HepG2 (cell line): ENCODE measurements around the gene CXCL3. TPM values are rescaled to one million over a fixed set of nuclear protein-coding genes. Genes with fewer than 3 reads are reported as not detected.

Experiments
- AHDC1 ChIP-seq: sonication (generic); formaldehyde crosslinking; IDR thresholded peaks from 2 replicates; pipeline ENCODE4 v1.5.1; 2020; ENCODE audit warnings: mild to moderate bottlenecking, missing genetic modification reagents, borderline replicate concordance
- CEBPB ChIP-seq: IDR thresholded peaks from 2 replicates; pipeline ENCODE4 v1.6.1; 2011; ENCODE audit warnings: low read depth, low read length, improper control_type of control experiment, borderline replicate concordance
- CREB3 ChIP-seq: sonication (generic); formaldehyde crosslinking; IDR thresholded peaks from 2 replicates; pipeline ENCODE4 v1.5.0; 2020; ENCODE audit warnings: missing genetic modification reagents
- DRAP1 ChIP-seq: IDR thresholded peaks from 2 replicates; pipeline ENCODE4 v1.6.1; 2016; ENCODE audit warnings: missing genetic modification reagents, missing compliant biosample characterization
- FOXJ3 ChIP-seq: sonication (generic); formaldehyde crosslinking; IDR thresholded peaks from 2 replicates; pipeline ENCODE4 v1.4.0; 2020; ENCODE audit warnings: missing genetic modification reagents, mild to moderate bottlenecking, borderline replicate concordance
- GMEB1 ChIP-seq: sonication (generic); formaldehyde crosslinking; IDR thresholded peaks from 2 replicates; pipeline ENCODE4 v1.5.1; 2020; ENCODE audit warnings: missing genetic modification reagents, mild to moderate bottlenecking, borderline replicate concordance
- NCOA2 ChIP-seq: sonication (generic); formaldehyde crosslinking; IDR thresholded peaks from 2 replicates; pipeline ENCODE4 v1.8.0; 2022; ENCODE audit warnings: inconsistent platforms
- NR2F1 ChIP-seq, 2 experiments: fragments of 450-650 bp in 1 of 2; formaldehyde crosslinking in 1 of 2; IDR thresholded peaks; 2 replicates each; pipeline versions ENCODE4 v1.5.0 to v1.6.1; 2016 to 2020; ENCODE audit warnings: mild to moderate bottlenecking in 1 of 2, missing compliant biosample characterization in 1 of 2, missing genetic modification reagents in 1 of 2, moderate library complexity in 1 of 2
- SIX1 ChIP-seq: sonication (generic); formaldehyde crosslinking; IDR thresholded peaks from 2 replicates; pipeline ENCODE4 v1.4.0; 2020; ENCODE audit warnings: missing genetic modification reagents, borderline replicate concordance
- SMARCC2 ChIP-seq: fragments of 450-650 bp; IDR thresholded peaks from 2 replicates; pipeline ENCODE4 v1.6.1; 2017; ENCODE audit warnings: antibody characterized with exemption, mild to moderate bottlenecking
- SOX13 ChIP-seq, 3 experiments: fragments of 450-650 bp in 1 of 3; sonication (generic) in 1 of 3; formaldehyde crosslinking in 1 of 3; IDR thresholded peaks in 2 of 3; conservative IDR thresholded peaks in 1 of 3; 2 replicates each; pipeline versions ENCODE4 v1.5.0 to v1.6.1; 2016 to 2020; ENCODE audit warnings: antibody characterized with exemption in 1 of 3, mild to moderate bottlenecking in 1 of 3, missing compliant biosample characterization in 1 of 3, missing genetic modification reagents in 1 of 3, moderate library complexity in 1 of 3
- SOX6 ChIP-seq, 2 experiments: fragments of 450-650 bp in 1 of 2; sonication (generic) in 1 of 2; formaldehyde crosslinking in 1 of 2; IDR thresholded peaks; 2 replicates each; pipeline versions ENCODE4 v1.4.0 to v1.6.1; 2017 to 2020; ENCODE audit warnings: antibody characterized with exemption in 1 of 2, mild to moderate bottlenecking in 1 of 2, missing genetic modification reagents in 1 of 2
- SP4 ChIP-seq: sonication (generic); formaldehyde crosslinking; IDR thresholded peaks from 2 replicates; pipeline ENCODE4 v1.8.1; 2023; ENCODE audit warnings: mild to moderate bottlenecking, missing genetic modification reagents
- SRY ChIP-seq: sonication (generic); formaldehyde crosslinking; IDR thresholded peaks from 2 replicates; pipeline ENCODE4 v1.8.0; 2022; ENCODE audit warnings: mild to moderate bottlenecking, missing genetic modification reagents
- TBX2 ChIP-seq: sonication (generic); formaldehyde crosslinking; IDR thresholded peaks from 2 replicates; pipeline ENCODE4 v1.5.0; 2020; ENCODE audit warnings: missing genetic modification reagents, mild to moderate bottlenecking, borderline replicate concordance
- TBX3 ChIP-seq: fragments of 450-650 bp; IDR thresholded peaks from 2 replicates; pipeline ENCODE4 v1.6.1; 2017; ENCODE audit warnings: antibody characterized with exemption, mild to moderate bottlenecking, inconsistent platforms, borderline replicate concordance
- ZFP37 ChIP-seq: sonication (generic); formaldehyde crosslinking; IDR thresholded peaks from 2 replicates; pipeline ENCODE4 v1.4.0; 2020; ENCODE audit warnings: missing genetic modification reagents, borderline replicate concordance
- ZNF224 ChIP-seq: sonication (generic); formaldehyde crosslinking; IDR thresholded peaks from 2 replicates; pipeline ENCODE4 v1.5.0; 2020; ENCODE audit warnings: mild to moderate bottlenecking, missing genetic modification reagents
- ZNF260 ChIP-seq: sonication (generic); formaldehyde crosslinking; IDR thresholded peaks from 2 replicates; pipeline ENCODE4 v1.4.0; 2020; ENCODE audit warnings: missing genetic modification reagents, low read depth, mild to moderate bottlenecking, borderline replicate concordance
- ZNF367 ChIP-seq: sonication (generic); formaldehyde crosslinking; IDR thresholded peaks from 2 replicates; pipeline ENCODE4 v1.4.0; 2020; ENCODE audit warnings: missing genetic modification reagents, borderline replicate concordance
- ZNF772 ChIP-seq: sonication (generic); formaldehyde crosslinking; IDR thresholded peaks from 2 replicates; pipeline ENCODE4 v1.5.0; 2020; ENCODE audit warnings: mild to moderate bottlenecking, missing genetic modification reagents
- polyA plus RNA-seq, 8 experiments: library from polyadenylated mRNA; depleted of rRNA in 3 of 8; stranded (reverse) in 7 of 8; unstranded in 1 of 8; fragments of >200 nt; fragmentation: Illumina TruSeq in 4 of 8; extraction: Trizol in 4 of 8; gene quantifications; 2 replicates each; pipeline versions ENCODE4 v1.2.1 to v1.2.3, GENCODE V29; 2011 to 2016; ENCODE audit warnings: low read depth in 4 of 8, missing spikeins in 1 of 8, mixed read lengths in 1 of 8; ENCODE audit not compliant: insufficient read depth in 1 of 8
- total RNA-seq, 5 experiments: library from RNA; depleted of rRNA; stranded (reverse); fragments of >200 nt; fragmentation: Illumina TruSeq; extraction: Trizol; gene quantifications; 2 replicates each; pipeline ENCODE4 v1.2.3, GENCODE V29; 2016; ENCODE audit warnings: low read depth in 1 of 5

Gene CXCL3
- total and polyA plus RNA-seq, 2 of the 13 experiments (the other 11 are each of a cell fraction or from before 2014, with no cell fraction given): 0.13 TPM; not detected in 1

- no peak for TF ChIP-seq DRAP1
- TF ChIP-seq ZNF260 (CRISPR knock-in tag): no peak
- TF ChIP-seq CREB3 (CRISPR knock-in tag): no peak
- TF ChIP-seq TBX3: peak; percentile 48; the same call in 1 of the 2 replicates
- TF ChIP-seq SMARCC2: no peak
- TF ChIP-seq SIX1: peak; percentile 53; the same call in 1 of the 2 replicates
- TF ChIP-seq AHDC1 (CRISPR knock-in tag): peak; percentile 23; the same call in 1 of the 2 replicates
- TF ChIP-seq TBX2 (CRISPR knock-in tag): peak; percentile 55; the same call in 1 of the 2 replicates
- no peak for TF ChIP-seq SOX6 (IDR thresholded peaks at IDR 0.05)
- peak; percentile 92 for TF ChIP-seq SOX6 (CRISPR knock-in tag; IDR thresholded peaks at IDR 0.05)
- TF ChIP-seq SOX13 (IDR thresholded peaks at IDR 0.05): peak; percentile 78
- peak in 1 of 2 experiments; percentile 94; a peak in 2 of 4 replicates for TF ChIP-seq SOX13 (CRISPR knock-in tag; conservative IDR thresholded peaks at IDR 0.05 in 1 of 2, IDR thresholded peaks at IDR 0.05 in 1 of 2)
- no peak for TF ChIP-seq GMEB1 (CRISPR knock-in tag)
- no peak for TF ChIP-seq ZNF224 (CRISPR knock-in tag)
- TF ChIP-seq ZNF772 (CRISPR knock-in tag): no peak
- TF ChIP-seq NCOA2 (CRISPR knock-in tag): peak; percentile 91
- TF ChIP-seq CEBPB: peak; percentile 78; the same call in 1 of the 2 replicates
- peak; percentile 64; the same call in 1 of the 2 replicates for TF ChIP-seq FOXJ3 (CRISPR knock-in tag)
- TF ChIP-seq SP4: no peak
- TF ChIP-seq NR2F1 (CRISPR knock-in tag; IDR thresholded peaks at IDR 0.05): no peak
- TF ChIP-seq ZNF367 (CRISPR knock-in tag): no peak
- TF ChIP-seq ZFP37: no peak
- TF ChIP-seq SRY (CRISPR knock-in tag): no peak
Observed at GRCh38 chr4:74005528-74005927, 33.0 kb downstream of the CXCL3 start (continued).
